NCI-H2171 treated with DMSO at 0.1 percent for 48 hours (cell line): ENCODE measurements around the gene ICAM5.
"Not testable (repeated sequence)": the region's sequence is repeated elsewhere in the genome, so short reads cannot be mapped to it uniquely, and the experiment has no call there.

Experiments used
- DNase-seq: peaks from one replicate; lab custom pipeline; 2025; lab: John Stamatoyannopoulos, UW

The ICAM5 gene

GRCh38 chr19:10318807-10319682, 29.3 kb downstream of the ICAM5 start:
- DNase-seq: no peak

DNA sequence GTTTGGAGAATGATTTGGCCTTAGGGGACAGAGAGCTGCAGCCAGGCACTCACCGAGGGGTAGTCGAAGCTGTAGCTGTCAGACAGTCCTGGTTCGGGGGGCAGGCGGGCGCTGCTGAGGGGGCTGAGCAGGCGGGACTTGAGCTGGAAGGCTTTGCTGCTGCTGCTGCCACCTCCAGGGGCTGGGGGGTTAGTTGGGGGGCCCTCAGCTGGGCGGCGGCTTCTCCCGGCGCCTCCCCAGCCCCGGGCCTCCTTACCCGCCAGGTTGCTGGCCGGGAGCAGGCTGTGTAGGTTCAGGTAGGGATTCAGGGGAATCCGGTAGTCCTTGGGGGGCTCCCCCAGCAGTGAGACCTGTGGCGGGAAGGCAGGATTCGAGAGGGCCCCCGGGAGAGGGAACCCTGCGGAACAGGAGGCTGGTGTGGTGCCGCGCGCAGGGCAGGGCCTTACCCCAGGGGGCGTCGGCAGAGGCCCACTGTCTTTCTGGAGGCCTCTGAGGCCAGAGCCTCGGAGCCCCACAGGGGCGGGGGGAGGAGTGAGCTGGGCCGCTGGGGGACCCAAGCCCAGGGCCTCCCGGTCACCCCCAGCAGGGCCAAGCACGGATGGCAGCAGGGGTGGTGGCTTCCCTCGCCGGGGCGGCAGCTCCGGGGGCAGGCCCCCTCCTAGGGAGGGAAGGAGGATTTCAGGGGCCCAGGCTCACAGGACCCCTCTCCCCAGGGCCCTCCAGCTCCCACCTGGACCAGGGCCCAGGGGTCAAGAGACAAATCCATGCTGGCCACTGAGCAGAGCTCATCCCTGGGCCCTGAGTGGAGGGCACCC, 31.1 kb downstream of the ICAM5 start:
- DNase-seq: no peak

- no peak for DNase-seq
Observed at GRCh38 chr19:10321417-10321797, 31.7 kb downstream of the ICAM5 start.

DNA sequence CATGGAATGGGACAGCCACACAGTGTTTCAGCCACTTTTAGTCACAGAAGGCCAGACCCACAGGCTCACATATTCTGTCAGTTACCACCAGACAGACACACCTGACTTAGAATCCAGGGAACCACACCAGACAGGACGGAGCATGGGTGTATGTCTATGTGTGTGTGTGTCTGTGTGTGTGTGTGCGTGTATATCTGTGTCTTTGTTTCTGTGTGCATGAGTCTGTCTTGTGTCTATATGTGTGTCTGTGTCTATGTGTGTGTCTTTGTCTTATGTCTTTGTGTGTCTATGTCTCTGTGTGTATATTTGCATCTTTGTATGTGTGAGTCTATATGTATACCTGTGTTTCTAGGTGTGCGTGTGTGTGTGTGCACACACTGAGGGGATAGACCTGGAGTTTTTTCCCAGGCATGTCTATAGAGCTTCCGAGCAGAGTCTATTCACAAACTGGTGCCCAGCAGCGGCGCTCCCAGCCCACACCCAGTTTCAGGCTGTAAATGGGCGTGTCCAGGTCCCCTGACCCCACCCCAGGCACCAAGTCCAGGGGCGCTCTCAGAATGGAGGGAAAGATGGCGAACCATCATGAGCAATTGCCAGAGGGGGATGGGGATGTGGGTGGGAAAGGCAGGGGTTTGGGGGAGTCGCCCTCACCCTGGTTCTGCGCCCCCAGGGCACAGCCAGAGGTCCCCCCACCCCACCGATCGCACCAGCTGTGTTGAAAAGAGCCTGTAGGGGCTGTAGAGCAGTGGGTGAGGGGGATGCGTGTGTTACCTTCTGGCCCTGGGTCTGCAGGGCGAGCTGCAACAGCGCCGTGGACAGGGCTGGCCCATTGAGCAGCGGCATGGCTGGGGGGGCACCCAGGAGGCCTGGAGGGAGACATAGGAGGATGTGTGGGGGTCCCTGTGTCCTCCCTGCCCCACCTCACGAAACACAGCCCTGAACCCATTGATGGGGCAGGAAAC, 32.4 kb downstream of the ICAM5 start:
- DNase-seq: no peak

DNA sequence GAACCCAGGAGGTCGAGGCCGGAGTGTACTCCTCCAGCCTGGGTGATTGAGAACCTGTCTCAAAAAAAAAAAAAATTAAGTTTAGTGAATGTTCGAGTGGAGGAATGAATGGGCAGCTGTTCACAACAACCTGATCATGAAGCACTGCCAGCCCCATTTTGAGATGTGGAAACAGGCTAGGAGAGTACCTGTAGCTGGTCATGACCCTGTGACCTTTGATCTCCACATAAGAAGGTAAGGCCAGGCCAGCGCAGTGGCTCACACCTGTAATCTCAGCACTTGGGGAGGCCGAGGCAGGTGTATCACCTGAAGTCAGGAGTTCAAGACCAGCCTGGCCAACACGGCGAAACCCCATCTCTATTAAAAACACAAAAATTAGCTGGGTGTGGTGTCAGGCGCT, 36.0 kb downstream of the ICAM5 start:
- no peak for DNase-seq

- DNase-seq: no peak
Observed at GRCh38 chr19:10327793-10328192, 38.0 kb downstream of the ICAM5 start.

GRCh38 chr19:10328558-10329429, 39.0 kb downstream of the ICAM5 start:
- no peak for DNase-seq

DNA sequence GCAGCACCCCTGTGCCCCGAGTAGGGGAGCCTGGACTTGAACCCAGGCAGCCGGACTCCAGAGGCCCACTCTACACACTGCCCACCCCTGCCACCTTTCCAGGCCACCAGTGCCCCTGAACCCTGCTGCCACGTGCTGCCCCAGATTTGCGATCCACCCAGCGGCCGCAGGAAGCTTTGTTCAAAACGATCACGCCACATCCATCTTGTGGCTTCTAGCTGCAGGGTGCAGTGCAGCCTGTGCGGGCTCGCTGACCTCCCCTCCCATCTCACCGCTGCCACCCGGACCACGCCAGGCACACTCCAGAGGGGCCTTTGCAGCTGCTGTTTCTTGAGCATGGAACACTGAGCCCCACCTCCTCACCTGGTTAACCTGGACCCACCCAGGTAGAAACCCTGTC, 39.8 kb downstream of the ICAM5 start:
- no peak for DNase-seq

DNA sequence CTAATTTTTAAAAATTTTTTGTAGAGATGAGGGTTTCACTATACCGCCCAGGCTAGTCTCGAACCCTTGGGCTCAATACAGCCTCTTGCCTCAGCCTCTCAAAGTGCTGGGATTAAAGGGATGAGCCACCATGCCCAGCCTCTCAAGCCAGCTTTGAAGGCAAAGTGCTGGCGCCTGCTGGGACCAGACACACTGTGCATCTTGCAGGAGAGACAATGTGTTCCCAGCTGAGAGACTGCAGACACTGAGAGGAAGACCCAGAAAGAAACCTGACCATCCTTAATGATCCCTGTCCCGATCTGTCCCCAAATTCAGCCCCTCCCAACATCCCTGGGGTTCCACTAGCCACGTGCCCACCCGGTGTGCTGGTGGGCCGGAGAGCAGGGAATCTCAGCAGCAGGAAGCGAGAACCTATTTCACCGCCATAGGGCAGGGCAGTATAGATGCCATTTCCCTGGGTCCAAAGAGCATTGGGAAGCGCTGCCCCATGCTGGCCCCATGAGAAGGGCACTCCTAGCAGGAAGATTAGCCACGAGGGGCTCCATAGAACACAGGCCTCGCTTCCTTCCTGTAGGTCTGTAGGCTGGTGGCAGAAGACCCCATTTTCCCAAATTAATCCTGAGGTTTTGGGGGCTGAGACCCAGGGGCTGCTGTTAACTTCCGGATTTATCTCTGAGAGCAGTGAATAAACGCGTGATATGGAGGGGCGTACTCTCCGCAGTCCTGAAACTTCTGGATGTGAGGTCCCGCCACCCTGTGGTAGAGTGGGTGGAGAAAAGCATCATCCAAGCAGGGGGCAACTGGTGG, 42.6 kb downstream of the ICAM5 start:
- DNase-seq: no peak

- DNase-seq: peak; percentile 94
Observed at GRCh38 chr19:10332965-10333757, 43.4 kb downstream of the ICAM5 start, which contains the start of gene RAVER1. Gene RAVER1 (minus strand): TSS chr19:10333529. CDS start chr19:10333507, 22 bp downstream.

DNA sequence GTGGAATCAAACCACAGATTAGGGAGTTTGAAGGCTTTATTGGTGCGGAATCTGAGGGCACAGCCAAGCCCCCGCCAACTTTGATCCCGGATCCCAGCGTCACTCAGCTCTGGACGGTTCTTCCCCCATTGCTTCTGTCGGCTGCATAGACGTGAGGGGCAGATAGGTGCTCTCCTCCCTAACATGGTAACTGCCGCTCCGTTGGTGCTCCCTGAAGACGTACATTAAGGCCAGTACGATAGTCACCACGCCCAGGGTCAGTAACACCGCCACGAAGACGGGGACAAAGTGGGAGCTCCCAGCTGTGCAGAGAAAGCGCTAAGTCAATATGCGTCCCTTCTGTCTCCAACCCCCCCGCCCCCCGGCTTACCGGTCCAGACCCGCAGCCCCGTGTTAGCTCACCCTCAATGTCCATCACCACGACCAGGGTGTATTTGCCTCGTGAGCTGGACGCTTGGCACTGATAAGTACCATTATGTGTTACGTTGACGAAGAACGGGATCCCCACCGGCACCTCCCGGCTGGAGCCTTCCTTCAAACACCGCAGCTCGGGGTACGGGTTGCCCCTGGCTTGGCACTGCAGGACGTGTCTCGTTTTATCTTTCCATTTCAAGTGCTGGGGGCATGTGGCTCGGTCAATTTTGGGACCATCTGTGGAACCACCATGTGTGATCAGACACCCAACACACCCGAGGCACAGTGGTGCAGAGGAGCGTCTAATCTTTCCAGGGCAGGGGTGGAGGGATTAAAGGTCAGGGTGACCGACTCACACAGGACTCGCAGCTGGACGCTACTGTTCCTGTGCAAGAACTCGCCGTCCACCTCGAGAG, 44.2 kb downstream of the ICAM5 start:
- no peak for DNase-seq

- peak; percentile 62 for DNase-seq
Observed at GRCh38 chr19:10334588-10335351, 45.0 kb downstream of the ICAM5 start.

GRCh38 chr19:10335352-10335985, 45.7 kb downstream of the ICAM5 start:
- no peak for DNase-seq

DNA sequence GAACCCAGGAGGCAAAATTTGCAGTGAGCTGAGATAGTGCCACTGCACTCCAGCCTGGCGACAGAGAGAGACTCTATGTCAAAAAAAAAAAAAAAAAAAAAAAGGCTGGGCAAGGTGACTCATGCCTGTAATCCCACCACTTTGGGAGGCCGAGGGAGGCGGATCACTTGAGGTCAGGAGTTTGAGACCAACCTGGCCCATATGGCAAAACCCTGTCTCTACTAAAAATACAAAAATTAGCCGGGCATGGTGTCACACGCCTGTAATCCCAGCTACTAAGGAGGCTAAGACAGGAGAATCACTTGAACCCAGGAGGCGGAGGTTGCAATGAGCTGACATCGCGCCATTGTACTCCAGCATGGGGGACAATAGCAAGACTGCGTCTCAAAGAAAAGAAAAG, 47.0 kb downstream of the ICAM5 start:
- not testable (repeated sequence) for DNase-seq

DNA sequence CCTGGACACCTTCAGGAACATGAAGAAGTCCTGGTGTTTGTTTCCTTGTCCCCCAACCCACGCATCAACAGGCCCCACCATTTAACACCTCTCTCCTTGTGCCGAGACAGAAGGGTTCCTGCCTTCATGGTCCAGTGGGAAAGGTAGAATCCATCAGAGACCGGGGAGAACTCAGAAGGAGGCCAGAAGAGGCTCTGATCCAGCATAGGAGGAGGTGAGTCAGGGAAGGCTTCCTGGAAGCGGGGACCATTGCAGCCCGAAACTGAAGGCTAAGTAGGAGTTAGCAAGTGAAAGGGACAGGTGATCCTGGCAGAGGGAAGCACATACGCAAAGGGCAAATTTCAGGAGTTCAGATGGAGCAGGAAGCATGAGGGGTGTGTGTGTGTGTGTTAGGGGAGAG, 49.2 kb downstream of the ICAM5 start:
- DNase-seq: no peak

DNA sequence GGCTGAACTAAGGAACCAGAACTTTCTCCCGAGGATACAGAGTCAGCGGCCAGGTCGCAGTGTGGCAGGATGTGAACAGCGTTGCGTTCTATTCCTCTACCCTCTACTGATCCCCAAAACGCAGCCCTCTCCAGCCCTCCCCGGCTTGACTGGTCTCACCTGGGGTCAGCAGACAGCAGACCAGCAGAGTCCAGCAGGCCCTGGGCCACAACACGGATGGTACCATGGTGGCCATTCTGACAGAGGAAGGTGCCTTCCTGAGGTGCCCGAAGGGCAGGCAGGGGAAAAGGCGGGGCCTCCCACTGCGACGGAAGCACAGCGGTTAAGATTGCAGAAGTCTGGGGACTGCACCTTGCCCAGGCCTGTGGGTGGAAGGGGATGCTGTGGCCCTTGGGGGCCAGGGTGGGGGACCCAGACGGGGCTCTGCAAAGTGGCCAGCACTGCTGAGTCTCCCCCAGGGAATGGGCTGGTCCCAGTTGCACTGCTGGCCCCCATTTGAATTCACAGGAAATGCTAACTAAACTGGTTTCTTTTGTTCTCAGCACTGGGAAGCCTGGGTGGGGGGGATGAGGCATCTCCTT, 49.7 kb downstream of the ICAM5 start, which contains the start of gene ICAM3:
ICAM3 (minus strand) TSS at position 245 of the 581 bp plus-strand sequence; CDS start at position 235, 10 bp downstream.
- no peak for DNase-seq
